H9 (cell line): ENCODE results near the gene TSPAN9. TPM values are rescaled to one million over a fixed set of nuclear protein-coding genes. Genes with fewer than 3 reads are reported as not detected.
A peak's percentile ranks its signal among the peaks of the same experiment; 100 is the strongest.

Experiments used
- DNase-seq: peaks from one replicate; pipeline ENCODE4 v3.0.0-alpha.2; 2017
- H2AFZ ChIP-seq: one replicate; pipeline ENCODE4 v1.6.1; 2013; ENCODE audit warnings: mild to moderate bottlenecking, low read length, control low read depth, moderate library complexity
- H2AK5ac ChIP-seq: 2 replicates; pipeline ENCODE4 v1.6.1; 2013; ENCODE audit warnings: low read length, control low read depth, mixed read lengths; ENCODE audit not compliant: insufficient read length
- H2BK120ac ChIP-seq: one replicate; pipeline ENCODE4 v1.6.1; 2013; ENCODE audit warnings: low read depth, mild to moderate bottlenecking, low read length, control low read depth, inconsistent platforms; ENCODE audit not compliant: poor library complexity, severe bottlenecking
- H2BK12ac ChIP-seq: 2 replicates; pipeline ENCODE4 v1.6.1; 2013; ENCODE audit warnings: low read length, control low read depth, mixed read lengths, low read depth; ENCODE audit not compliant: insufficient read length
- H2BK15ac ChIP-seq: 2 replicates; pipeline ENCODE4 v1.6.1; 2013; ENCODE audit warnings: low read depth, low read length, control low read depth
- H2BK20ac ChIP-seq: one replicate; pipeline ENCODE4 v1.6.1; 2013; ENCODE audit warnings: low read depth, mild to moderate bottlenecking, low read length, control low read depth, inconsistent platforms; ENCODE audit not compliant: poor library complexity, severe bottlenecking
- H2BK5ac ChIP-seq: 2 replicates; pipeline ENCODE4 v1.6.1; 2013; ENCODE audit warnings: low read length, control low read depth, mixed read lengths; ENCODE audit not compliant: insufficient read length
- H3K14ac ChIP-seq: 2 replicates; pipeline ENCODE4 v1.6.1; 2013; ENCODE audit warnings: low read length, control low read depth; ENCODE audit not compliant: insufficient read depth
- H3K18ac ChIP-seq: 2 replicates; pipeline ENCODE4 v1.6.1; 2013; ENCODE audit warnings: low read depth, mild to moderate bottlenecking, mixed read lengths, low read length, control low read depth; ENCODE audit not compliant: insufficient read length
- H3K23ac ChIP-seq: 2 replicates; pipeline ENCODE4 v1.6.1; 2013; ENCODE audit warnings: low read length, control low read depth, mixed read lengths, low read depth; ENCODE audit not compliant: insufficient read length
- H3K23me2 ChIP-seq: 2 replicates; pipeline ENCODE4 v1.6.1; 2013; ENCODE audit warnings: low read depth, mild to moderate bottlenecking, mixed read lengths, low read length, control low read depth; ENCODE audit not compliant: insufficient read length, poor library complexity, severe bottlenecking
- H3K27ac ChIP-seq: 2 replicates; pipeline ENCODE4 v1.5.1; 2013; ENCODE audit warnings: low read length, control low read depth, mixed read lengths, low read depth; ENCODE audit not compliant: insufficient read length
- H3K27me3 ChIP-seq: 2 replicates; pipeline ENCODE4 v1.6.1; 2013; ENCODE audit warnings: low read length, control low read depth, inconsistent platforms; ENCODE audit not compliant: insufficient read depth
- H3K4ac ChIP-seq: 2 replicates; pipeline ENCODE4 v1.6.1; 2013; ENCODE audit warnings: low read depth, mild to moderate bottlenecking, control low read depth, inconsistent platforms, low read length, moderate library complexity
- H3K4me1 ChIP-seq: 2 replicates; pipeline ENCODE4 v1.6.1; 2013; ENCODE audit warnings: low read length, control low read depth, inconsistent platforms; ENCODE audit not compliant: insufficient read depth
- H3K4me2 ChIP-seq: 2 replicates; pipeline ENCODE4 v1.6.1; 2013; ENCODE audit warnings: low read length, control low read depth, mixed read lengths; ENCODE audit not compliant: insufficient read length, insufficient read depth
- H3K56ac ChIP-seq: 2 replicates; pipeline ENCODE4 v1.6.1; 2013; ENCODE audit warnings: low read depth, mild to moderate bottlenecking, mixed read lengths, low read length, control low read depth; ENCODE audit not compliant: insufficient read length
- H3K79me1 ChIP-seq: 2 replicates; pipeline ENCODE4 v1.6.1; 2013; ENCODE audit warnings: low read depth, mild to moderate bottlenecking, moderate library complexity, low read length, control low read depth, inconsistent platforms; ENCODE audit not compliant: insufficient read depth, poor library complexity, severe bottlenecking
- H3K79me2 ChIP-seq: 2 replicates; pipeline ENCODE4 v1.6.1; 2013; ENCODE audit warnings: low read length, control low read depth, inconsistent platforms; ENCODE audit not compliant: insufficient read depth
- H3K9ac ChIP-seq: 2 replicates; pipeline ENCODE4 v1.6.1; 2013; ENCODE audit warnings: low read length, control low read depth, mixed read lengths; ENCODE audit not compliant: insufficient read length; ENCODE audit errors: extremely low read depth
- H3K9me3 ChIP-seq: one replicate; pipeline ENCODE4 v1.6.1; 2013; ENCODE audit warnings: low read depth, low read length, inconsistent platforms; ENCODE audit not compliant: control insufficient read depth
- H3T11ph ChIP-seq: one replicate; pipeline ENCODE4 v1.6.1; 2013; ENCODE audit warnings: mild to moderate bottlenecking, low read length, control low read depth, inconsistent platforms
- H4K20me1 ChIP-seq: one replicate; pipeline ENCODE4 v1.6.1; 2013; ENCODE audit not compliant: control insufficient read depth, insufficient read length, insufficient read depth
- H4K5ac ChIP-seq: 2 replicates; pipeline ENCODE4 v1.6.1; 2013; ENCODE audit warnings: low read depth, mild to moderate bottlenecking, mixed read lengths, low read length, control low read depth; ENCODE audit not compliant: insufficient read length
- H4K8ac ChIP-seq: replicated peaks from 2 replicates; pipeline ENCODE4 v1.6.1; 2013; ENCODE audit warnings: low read length, control low read depth, mixed read lengths, low read depth; ENCODE audit not compliant: insufficient read length
- H4K91ac ChIP-seq: 2 replicates; pipeline ENCODE4 v1.6.1; 2013; ENCODE audit warnings: low read depth, mild to moderate bottlenecking, moderate library complexity, mixed read lengths, low read length, control low read depth; ENCODE audit not compliant: insufficient read length
- H3K27ac Mint-ChIP-seq, 3 experiments: 2 replicates in 2 of 3; 3 replicates in 1 of 3; pipeline ENCODE4 v1.8.0; 2020 to 2021; ENCODE audit warnings: mixed read lengths in 3 of 3, mild to moderate bottlenecking in 1 of 3, moderate library complexity in 1 of 3
- H3K27me3 Mint-ChIP-seq: 2 replicates; pipeline ENCODE4 v1.8.0; 2021; ENCODE audit warnings: low read depth, mild to moderate bottlenecking, moderate library complexity, mixed read lengths
- H3K36me3 Mint-ChIP-seq, 3 experiments: 2 replicates in 2 of 3; 3 replicates in 1 of 3; pipeline ENCODE4 v1.8.0; 2020 to 2021; ENCODE audit warnings: low read depth in 3 of 3, mixed read lengths in 3 of 3; ENCODE audit not compliant: insufficient read depth in 1 of 3
- H3K4me1 Mint-ChIP-seq, 2 experiments: 2 replicates each; pipeline ENCODE4 v1.8.0; 2020; ENCODE audit warnings: mixed read lengths in 2 of 2
- H3K4me3 Mint-ChIP-seq, 2 experiments: 2 replicates in 1 of 2; 3 replicates in 1 of 2; pipeline ENCODE4 v1.8.0; 2020 to 2021; ENCODE audit warnings: mild to moderate bottlenecking in 2 of 2, mixed read lengths in 2 of 2, moderate library complexity in 1 of 2
- H3K9me3 Mint-ChIP-seq, 2 experiments: 2 replicates in 1 of 2; 3 replicates in 1 of 2; pipeline ENCODE4 v1.8.0; 2020; ENCODE audit warnings: mild to moderate bottlenecking in 2 of 2, mixed read lengths in 2 of 2, moderate library complexity in 1 of 2
- CTCF ChIP-seq: fragments of 200-600 bp; sonication (generic); conservative IDR thresholded peaks from 3 replicates; pipeline ENCODE4 v1.8.0; 2021; ENCODE audit warnings: antibody characterized with exemption, mild to moderate bottlenecking
- WGBS: extraction: QIAGEN DNeasy Blood & Tissue Kit; methylation state at CpG from one replicate; pipeline ENCODE4 v1.1.7; 2013; ENCODE audit warnings: missing lambda C conversion rate, low lambda C conversion rate, mixed read lengths; ENCODE audit not compliant: insufficient read length; ENCODE audit errors: extremely low coverage; 5-methylcytosine and 5-hydroxymethylcytosine counted together
- total RNA-seq: library from RNA; stranded (reverse); gene quantifications from 2 replicates; pipeline ENCODE4 v1.2.1, GENCODE V29; 2021

The TSPAN9 gene
- total RNA-seq, 1 experiment from 2014 or later, result 19.0 TPM

DNA sequence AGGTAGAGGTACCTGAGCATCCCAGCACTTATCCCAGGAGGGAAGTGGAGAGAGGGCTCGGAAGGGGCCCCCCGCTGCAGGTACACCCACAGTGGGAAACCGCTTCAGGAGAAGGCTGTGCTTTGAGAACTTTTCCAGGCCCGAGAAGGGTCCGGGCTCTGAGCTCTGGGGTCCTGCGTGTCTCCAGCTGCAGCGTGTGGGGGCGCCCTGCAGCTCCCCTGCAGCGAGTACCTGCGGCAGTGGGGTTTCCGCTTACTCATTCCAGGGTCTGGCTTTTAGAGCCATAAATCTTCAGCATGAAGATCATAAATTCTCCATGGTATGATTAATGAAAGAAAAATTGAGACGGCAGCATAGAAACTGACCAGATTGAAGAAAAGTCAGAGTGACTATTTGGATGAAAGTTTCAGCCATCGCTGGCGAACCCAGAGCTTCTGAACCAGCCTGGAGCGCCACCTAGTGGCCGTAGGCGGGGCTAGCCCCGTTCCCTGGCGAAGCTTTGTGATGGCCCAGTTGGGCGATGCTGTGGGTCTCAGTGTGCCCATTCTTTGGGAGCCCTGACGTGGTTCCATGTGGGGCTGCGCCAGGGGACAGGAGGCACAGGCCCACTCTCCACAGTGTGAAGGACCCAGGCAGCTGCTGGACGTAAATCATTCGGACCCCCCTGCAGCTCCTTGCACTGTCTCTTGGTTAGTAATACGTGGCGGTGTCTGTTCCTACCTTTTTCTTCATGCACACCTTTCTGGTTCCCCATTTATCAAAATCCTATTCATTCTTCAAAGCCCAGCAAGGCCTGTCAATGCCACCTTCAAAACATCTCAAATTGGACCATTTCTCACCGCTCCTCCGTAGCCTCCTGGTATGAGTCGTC is 198.2 kb downstream of the TSPAN9 start:
- Histone ChIP-seq H3K4me1 (no peaks in the 10 kb centered on the region), H4K20me1 (no peaks in the 10 kb centered on the region), H4K91ac (no peak overlapping the region), H2BK12ac (no peak overlapping the region), H3K56ac (no peak overlapping the region), H2AK5ac (no peak overlapping the region), H2BK5ac (no peak overlapping the region), H3K4me2 (no peak overlapping the region), H3K9ac (no peak overlapping the region), H3K79me2 (no peaks in the 10 kb centered on the region), H3K9me3 (no peaks in the 10 kb centered on the region), H4K8ac (no peak overlapping the region), H2BK15ac (no peak overlapping the region), H3K4ac (no peak overlapping the region), H3K14ac (no peak overlapping the region), H3K23ac (no peak overlapping the region), H2BK120ac (no peak overlapping the region), H3K27ac (no peak overlapping the region), H4K5ac (no peak overlapping the region), H3T11ph (no peak overlapping the region), H3K27me3 (no peaks in the 10 kb centered on the region), H2AFZ (no peak overlapping the region), H3K23me2 (no peaks in the 10 kb centered on the region), H3K18ac (no peak overlapping the region), H2BK20ac (no peak overlapping the region), H3K79me1 (no peaks in the 10 kb centered on the region)
- WGBS, result no CpG with 5 or more reads among the region's 29 CpGs
- Mint-ChIP-seq H3K36me3 (no peaks in the 10 kb centered on the region), H3K27me3 (no peaks in the 10 kb centered on the region), H3K27ac (no peak overlapping the region), H3K4me3 (0 out of 5 replicates have a peak overlapping the region, but pooled peaks of 1 of the 2 experiments have one; percentile 22), H3K9me3 (no peaks in the 10 kb centered on the region), H3K4me1 (peaks cover 24 to 40% of the 10 kb centered on the region in 2 experiments)
- TF ChIP-seq CTCF, result peak; percentile 99
- peak; percentile 86 for DNase-seq
